Measurements from ENCODE around the gene MAST2. TPM values are rescaled to one million over a fixed set of nuclear protein-coding genes. Genes with fewer than 3 reads are reported as not detected.

The MAST2 gene
- total and polyA plus RNA-seq, 2 donors: 40.0 to 53.0 TPM

- WGBS: 96% methylated on average over 4 of the region's 4 CpGs
- no peak overlapping the region for H3K27ac ChIP-seq (ENCODE audit: low read depth)
- H3K36me3 ChIP-seq (ENCODE audit: insufficient read depth): no peaks in the 10 kb centered on the region
- H3K4me3 ChIP-seq (ENCODE audit: low read depth, low read length): no peak overlapping the region
- DNase-seq (ENCODE audit: extremely low spot score): no peak
- H3K4me1 ChIP-seq (ENCODE audit: insufficient read depth): no peaks in the 10 kb centered on the region
Observed at GRCh38 chr1:45879885-45880598, 76.6 kb downstream of the MAST2 start.

DNA sequence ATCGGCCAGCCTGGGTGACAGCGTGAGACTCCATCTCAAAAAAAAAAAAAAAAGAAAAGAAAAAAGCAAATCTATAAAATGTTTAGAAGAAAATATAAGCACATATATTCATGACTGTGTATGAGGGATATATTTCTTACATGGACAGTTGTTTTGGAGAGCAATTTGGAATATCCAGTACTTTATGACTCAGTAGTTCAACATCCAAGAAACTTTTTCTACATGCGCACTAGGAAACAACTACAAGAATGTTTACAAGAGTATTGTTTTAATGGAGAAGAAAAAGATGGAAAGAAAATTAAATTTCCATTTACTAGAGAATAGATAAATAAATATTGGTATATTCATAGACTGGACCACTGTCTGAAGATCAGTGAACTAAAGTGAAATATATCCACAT is 77.5 kb downstream of the MAST2 start:
- WGBS: 77% methylated on average over 3 of the region's 3 CpGs
- no peak for DNase-seq (ENCODE audit: extremely low spot score)
- Histone ChIP-seq H3K4me3 (ENCODE audit: low read depth, low read length) (no peak overlapping the region), H3K4me1 (ENCODE audit: insufficient read depth) (no peaks in the 10 kb centered on the region), H3K36me3 (ENCODE audit: insufficient read depth) (no peaks in the 10 kb centered on the region), H3K27ac (ENCODE audit: low read depth) (no peak overlapping the region)

GRCh38 chr1:45883658-45884057 is 80.2 kb downstream of the MAST2 start:
- DNase-seq (ENCODE audit: extremely low spot score): no peak
- no peak overlapping the region for H3K27ac ChIP-seq (ENCODE audit: low read depth)
- H3K4me1 ChIP-seq (ENCODE audit: insufficient read depth): no peaks in the 10 kb centered on the region
- whole genome bisulfite sequencing: 23% methylated on average over 1 of the region's 1 CpG
- no peaks in the 10 kb centered on the region for H3K36me3 ChIP-seq (ENCODE audit: insufficient read depth)
- no peak overlapping the region for H3K4me3 ChIP-seq (ENCODE audit: low read depth, low read length)

DNA sequence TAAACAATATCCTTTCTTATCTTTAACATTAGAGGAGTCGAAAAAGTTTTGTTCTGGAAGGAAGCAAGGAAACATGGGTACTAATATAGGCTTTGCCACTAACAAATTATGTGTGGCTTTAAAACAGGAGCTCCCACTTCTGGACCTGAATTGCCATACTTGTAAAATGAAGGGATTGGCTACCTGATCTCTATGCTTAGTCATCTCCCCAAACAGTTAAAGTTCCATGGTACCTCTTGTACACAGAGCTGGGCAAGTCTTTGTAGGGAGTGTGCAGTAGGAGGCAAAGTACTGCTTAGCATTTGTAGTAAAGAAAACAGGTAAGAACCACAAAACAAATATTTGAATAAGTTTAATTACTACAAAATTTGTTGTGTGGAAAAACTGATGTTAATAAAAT is 81.3 kb downstream of the MAST2 start:
- H3K4me1 ChIP-seq (ENCODE audit: insufficient read depth): no peaks in the 10 kb centered on the region
- H3K36me3 ChIP-seq (ENCODE audit: insufficient read depth): no peaks in the 10 kb centered on the region
- H3K4me3 ChIP-seq (ENCODE audit: low read depth, low read length): no peak overlapping the region
- DNase-seq (ENCODE audit: extremely low spot score): no peak
- 40% methylated on average over 1 of the region's 1 CpG for WGBS
- no peak overlapping the region for H3K27ac ChIP-seq (ENCODE audit: low read depth)

DNA sequence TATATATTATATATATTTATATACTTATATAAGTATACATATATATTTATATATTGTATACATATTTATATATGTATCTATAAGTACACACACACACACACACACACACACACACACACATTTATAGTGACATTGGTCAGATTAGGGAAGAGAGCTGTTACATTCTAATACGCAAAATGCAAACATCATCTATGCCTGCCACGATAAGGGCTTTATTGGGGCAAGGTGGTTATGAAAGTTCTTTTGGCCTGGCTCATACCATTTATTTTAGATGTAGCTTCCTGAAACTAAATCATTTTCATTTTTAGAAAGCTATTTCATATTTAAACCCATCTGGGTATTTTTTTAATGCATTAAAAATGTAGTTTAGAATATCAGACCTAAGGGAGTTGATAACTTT is 82.8 kb downstream of the MAST2 start:
- Histone ChIP-seq H3K4me1 (ENCODE audit: insufficient read depth) (no peaks in the 10 kb centered on the region), H3K4me3 (ENCODE audit: low read depth, low read length) (no peak overlapping the region), H3K36me3 (ENCODE audit: insufficient read depth) (no peaks in the 10 kb centered on the region), H3K27ac (ENCODE audit: low read depth) (no peak overlapping the region)
- 79% methylated on average over 2 of the region's 2 CpGs for WGBS
- DNase-seq (ENCODE audit: extremely low spot score): no peak

DNA sequence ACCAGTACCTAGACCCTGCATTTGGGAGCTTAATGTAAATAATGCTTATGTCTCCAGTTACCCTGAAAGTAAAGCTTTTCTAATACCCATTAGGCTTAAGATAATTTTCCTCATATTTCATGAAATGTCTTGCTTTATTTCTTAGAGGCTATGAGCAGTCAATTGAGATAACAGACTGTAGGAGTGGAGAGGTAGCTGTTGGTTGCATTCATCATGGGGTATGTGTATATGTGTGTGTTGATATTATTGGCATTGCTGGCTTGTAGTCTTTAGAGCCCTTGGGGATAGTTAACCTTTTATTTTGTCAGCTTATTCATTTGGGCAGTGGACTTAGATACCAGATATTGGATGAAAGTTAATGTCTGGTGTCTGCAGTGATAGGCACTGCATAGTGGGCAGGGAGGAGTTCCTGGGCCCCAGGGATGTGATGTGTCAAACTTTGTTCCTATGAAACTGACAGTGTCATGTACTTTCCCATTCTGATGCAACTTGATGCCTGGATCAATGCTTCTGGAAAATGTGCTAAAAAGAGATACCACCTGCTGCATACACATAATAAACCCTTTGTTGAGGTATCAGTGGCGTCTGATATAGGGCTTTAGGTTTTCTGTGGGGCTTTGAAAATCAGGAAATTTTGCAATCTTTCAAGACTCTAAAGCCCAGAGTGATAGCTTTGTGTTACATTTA is 83.9 kb downstream of the MAST2 start:
- Histone ChIP-seq H3K27ac (ENCODE audit: low read depth) (no peak overlapping the region), H3K4me3 (ENCODE audit: low read depth, low read length) (no peak overlapping the region), H3K36me3 (ENCODE audit: insufficient read depth) (no peaks in the 10 kb centered on the region), H3K4me1 (ENCODE audit: insufficient read depth) (no peaks in the 10 kb centered on the region)
- whole genome bisulfite sequencing: 97% methylated on average over 1 of the region's 1 CpG
- DNase-seq (ENCODE audit: extremely low spot score): no peak

DNA sequence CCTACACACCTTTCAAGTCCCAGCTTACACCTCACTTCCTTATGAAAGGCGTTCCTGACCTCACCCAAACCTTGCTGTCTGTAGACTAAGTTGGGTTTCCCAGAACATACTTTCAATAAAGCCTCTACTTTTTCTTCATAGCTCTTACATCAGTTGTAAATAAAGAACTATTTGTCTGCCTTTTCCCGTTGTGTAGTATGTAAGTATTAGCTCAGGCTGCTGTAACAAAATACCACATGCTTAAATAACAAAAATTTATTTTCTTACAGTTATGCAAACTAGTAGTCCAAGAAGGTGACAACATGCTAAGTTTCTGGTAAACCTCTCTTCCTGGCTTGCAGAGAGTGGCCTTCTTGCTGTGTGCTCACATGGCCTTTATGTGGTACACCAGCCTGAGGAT is 86.7 kb downstream of the MAST2 start:
- Histone ChIP-seq H3K36me3 (ENCODE audit: insufficient read depth) (no peaks in the 10 kb centered on the region), H3K27ac (ENCODE audit: low read depth) (no peak overlapping the region), H3K4me1 (ENCODE audit: insufficient read depth) (no peaks in the 10 kb centered on the region), H3K4me3 (ENCODE audit: low read depth, low read length) (no peak overlapping the region)
- no peak for DNase-seq (ENCODE audit: extremely low spot score)
- 97% methylated on average over 2 of the region's 2 CpGs for WGBS

GRCh38 chr1:45891087-45891486 is 87.7 kb downstream of the MAST2 start:
- DNase-seq (ENCODE audit: extremely low spot score): no peak
- H3K4me3 ChIP-seq (ENCODE audit: low read depth, low read length): no peak overlapping the region
- 97% methylated on average over 2 of the region's 2 CpGs for WGBS
- H3K36me3 ChIP-seq (ENCODE audit: insufficient read depth): no peaks in the 10 kb centered on the region
- no peak overlapping the region for H3K27ac ChIP-seq (ENCODE audit: low read depth)
- H3K4me1 ChIP-seq (ENCODE audit: insufficient read depth): no peaks in the 10 kb centered on the region

DNA sequence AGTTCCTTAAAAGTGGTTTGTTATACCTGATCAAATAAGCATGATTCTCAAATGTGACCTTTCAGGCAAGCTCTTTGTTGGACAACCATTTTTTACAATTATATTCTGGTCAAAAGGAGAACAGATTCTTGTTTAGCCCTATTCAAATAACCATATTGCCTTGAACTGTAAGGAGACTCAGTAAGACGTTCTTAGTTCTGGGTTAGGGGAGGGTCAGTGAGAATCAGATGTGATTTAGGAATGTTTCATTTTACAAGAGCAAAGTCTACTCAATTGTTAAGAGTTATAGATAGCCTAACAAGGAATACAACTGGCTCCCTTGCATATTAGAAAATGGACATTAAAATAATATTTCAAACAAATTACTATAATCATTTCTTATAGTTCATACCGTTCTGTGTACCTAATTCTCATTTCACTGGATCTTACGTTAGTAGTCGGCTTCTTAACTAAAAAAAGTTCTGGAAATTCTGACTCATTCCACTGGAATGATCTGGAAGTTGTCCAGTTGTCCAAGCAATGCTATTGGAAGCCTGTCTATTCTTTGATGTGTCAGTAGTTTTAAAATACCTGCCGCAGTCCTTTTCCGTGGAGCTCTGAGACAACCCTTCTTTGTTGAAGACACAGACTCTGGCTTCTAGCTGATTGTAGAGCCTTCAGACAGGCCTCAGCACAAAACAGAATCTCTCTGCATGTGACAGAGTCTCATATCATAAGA is 88.8 kb downstream of the MAST2 start:
- no peaks in the 10 kb centered on the region for H3K4me1 ChIP-seq (ENCODE audit: insufficient read depth)
- no peak overlapping the region for H3K4me3 ChIP-seq (ENCODE audit: low read depth, low read length)
- H3K27ac ChIP-seq (ENCODE audit: low read depth): no peak overlapping the region
- no peaks in the 10 kb centered on the region for H3K36me3 ChIP-seq (ENCODE audit: insufficient read depth)
- WGBS: 23% methylated on average over 6 of the region's 6 CpGs
- DNase-seq (ENCODE audit: extremely low spot score): peak; percentile 28

- Histone ChIP-seq H3K4me3 (ENCODE audit: low read depth, low read length) (no peak overlapping the region), H3K4me1 (ENCODE audit: insufficient read depth) (no peaks in the 10 kb centered on the region), H3K27ac (ENCODE audit: low read depth) (no peak overlapping the region), H3K36me3 (ENCODE audit: insufficient read depth) (no peaks in the 10 kb centered on the region)
- WGBS: 82% methylated on average over 4 of the region's 4 CpGs
- no peak for DNase-seq (ENCODE audit: extremely low spot score)
Observed at GRCh38 chr1:45894331-45894730, 90.9 kb downstream of the MAST2 start.

DNA sequence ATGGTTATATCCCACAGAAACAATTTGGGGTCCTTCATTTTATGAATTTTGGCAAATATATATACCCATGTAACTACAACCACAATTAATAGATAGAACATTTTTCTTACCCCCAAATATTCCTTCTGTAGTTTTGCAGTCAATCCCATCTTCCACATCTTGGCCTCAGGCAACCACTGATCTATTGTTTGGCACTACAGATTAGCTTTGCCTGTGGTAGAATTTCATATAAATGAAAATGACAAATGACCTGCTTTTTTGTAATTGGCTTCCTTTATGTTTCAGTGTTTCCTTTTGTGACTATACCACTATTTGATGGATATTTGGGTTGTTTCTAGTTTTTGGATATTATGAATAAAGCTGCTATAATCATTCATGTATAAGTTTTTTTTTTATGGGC is 91.5 kb downstream of the MAST2 start:
- Histone ChIP-seq H3K36me3 (ENCODE audit: insufficient read depth) (no peaks in the 10 kb centered on the region), H3K4me1 (ENCODE audit: insufficient read depth) (no peaks in the 10 kb centered on the region), H3K4me3 (ENCODE audit: low read depth, low read length) (no peak overlapping the region), H3K27ac (ENCODE audit: low read depth) (no peak overlapping the region)
- no peak for DNase-seq (ENCODE audit: extremely low spot score)

GRCh38 chr1:45895406-45895805 is 92.0 kb downstream of the MAST2 start:
- DNase-seq (ENCODE audit: extremely low spot score): no peak
- Histone ChIP-seq H3K36me3 (ENCODE audit: insufficient read depth) (no peaks in the 10 kb centered on the region), H3K4me3 (ENCODE audit: low read depth, low read length) (no peak overlapping the region), H3K27ac (ENCODE audit: low read depth) (no peak overlapping the region), H3K4me1 (ENCODE audit: insufficient read depth) (no peaks in the 10 kb centered on the region)
- 98% methylated on average over 2 of the region's 2 CpGs for WGBS

- WGBS: 98% methylated on average over 2 of the region's 2 CpGs
Observed at GRCh38 chr1:45906883-45907282, 103.5 kb downstream of the MAST2 start.

DNA sequence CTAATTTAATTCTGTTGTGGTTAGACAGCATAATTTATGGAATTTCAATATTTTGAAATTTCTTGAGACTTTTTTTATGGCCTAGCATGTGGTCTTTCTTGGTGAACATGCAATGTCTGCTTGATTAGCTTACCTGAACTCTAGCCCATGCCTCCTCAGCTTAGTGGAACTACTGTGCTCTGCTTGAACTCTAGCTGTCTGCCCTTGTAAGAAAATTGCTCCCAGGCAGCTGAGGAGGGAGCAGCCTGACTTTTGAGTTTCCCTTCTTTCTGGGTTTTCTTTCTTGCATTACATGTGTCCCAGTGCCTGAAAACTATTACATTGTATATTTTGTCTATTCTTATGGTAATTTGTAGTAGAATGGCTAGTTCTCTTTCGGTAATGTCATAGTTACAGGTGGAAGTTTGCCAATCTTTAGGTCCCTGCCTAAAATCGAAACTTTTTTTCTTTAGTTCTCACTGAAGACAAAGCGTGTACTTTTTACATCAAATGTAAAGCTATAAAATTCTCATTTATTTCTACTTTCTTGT is 105.3 kb downstream of the MAST2 start:
- no peak overlapping the region for H3K27ac ChIP-seq (ENCODE audit: low read depth)
- DNase-seq (ENCODE audit: extremely low spot score): no peak
- H3K4me1 ChIP-seq (ENCODE audit: insufficient read depth): no peaks in the 10 kb centered on the region
- H3K36me3 ChIP-seq (ENCODE audit: insufficient read depth): no peaks in the 10 kb centered on the region
- H3K4me3 ChIP-seq (ENCODE audit: low read depth, low read length): no peak overlapping the region
- WGBS: 88% methylated on average over 3 of the region's 3 CpGs

More at GRCh38 chr1:45906883-45907282, 103.5 kb downstream of the MAST2 start:
- H3K4me3 ChIP-seq (ENCODE audit: low read depth, low read length): no peak overlapping the region
- no peaks in the 10 kb centered on the region for H3K36me3 ChIP-seq (ENCODE audit: insufficient read depth)
- H3K27ac ChIP-seq (ENCODE audit: low read depth): no peak overlapping the region
- no peaks in the 10 kb centered on the region for H3K4me1 ChIP-seq (ENCODE audit: insufficient read depth)
- DNase-seq (ENCODE audit: extremely low spot score): no peak

Data from urinary bladder (tissue), 4 donors.